RPMI8226 (cell line): ENCODE results near the gene TMEM40.
"Not testable (repeated sequence)": the region's sequence is repeated elsewhere in the genome, so short reads cannot be mapped to it uniquely, and the experiment has no call there.

Experiments used
- DNase-seq: peaks from one replicate; pipeline ENCODE4 v3.0.0-alpha.2; 2015

The TMEM40 gene

DNA sequence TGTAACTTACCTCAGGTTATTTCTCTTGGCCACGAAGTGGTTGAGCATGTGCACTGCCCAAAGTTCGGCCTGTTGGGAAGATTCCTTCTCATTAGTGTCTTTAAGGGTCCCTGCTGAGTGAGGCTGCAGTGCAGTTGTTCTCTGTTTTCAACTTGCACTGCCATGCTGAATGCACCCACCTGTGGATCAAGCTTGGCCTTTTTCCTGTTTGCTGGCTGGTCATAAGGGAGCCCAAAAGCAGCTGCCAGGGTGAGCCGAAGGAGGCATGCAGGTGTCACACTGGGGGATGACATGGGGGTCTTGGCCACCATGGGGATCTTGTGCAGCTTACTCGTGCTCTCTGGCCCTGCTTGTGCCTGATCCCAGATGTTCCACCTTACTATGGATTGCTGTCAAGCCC lies 49.0 kb downstream of the TMEM40 start:
- DNase-seq, result no peak

DNA sequence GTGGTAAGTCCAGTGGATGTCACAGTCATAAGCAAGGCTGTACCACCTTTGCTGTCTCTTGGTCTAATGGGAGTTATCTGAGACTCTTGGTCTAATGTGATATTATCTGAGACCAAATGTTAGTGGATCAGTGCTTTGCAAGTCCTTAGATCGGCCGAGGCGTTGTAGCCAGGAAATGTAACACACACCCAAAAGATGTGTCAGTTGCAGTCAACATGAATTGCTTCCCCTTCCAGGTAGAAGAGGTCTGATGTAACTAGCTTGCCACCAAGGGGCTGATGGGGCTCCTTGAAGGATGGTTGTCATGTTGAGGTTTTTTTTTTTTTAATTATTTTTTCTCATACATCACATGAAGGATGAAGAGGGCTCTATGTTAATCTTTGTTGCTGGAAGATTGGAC lies 49.7 kb downstream of the TMEM40 start:
- DNase-seq, result no peak

DNA sequence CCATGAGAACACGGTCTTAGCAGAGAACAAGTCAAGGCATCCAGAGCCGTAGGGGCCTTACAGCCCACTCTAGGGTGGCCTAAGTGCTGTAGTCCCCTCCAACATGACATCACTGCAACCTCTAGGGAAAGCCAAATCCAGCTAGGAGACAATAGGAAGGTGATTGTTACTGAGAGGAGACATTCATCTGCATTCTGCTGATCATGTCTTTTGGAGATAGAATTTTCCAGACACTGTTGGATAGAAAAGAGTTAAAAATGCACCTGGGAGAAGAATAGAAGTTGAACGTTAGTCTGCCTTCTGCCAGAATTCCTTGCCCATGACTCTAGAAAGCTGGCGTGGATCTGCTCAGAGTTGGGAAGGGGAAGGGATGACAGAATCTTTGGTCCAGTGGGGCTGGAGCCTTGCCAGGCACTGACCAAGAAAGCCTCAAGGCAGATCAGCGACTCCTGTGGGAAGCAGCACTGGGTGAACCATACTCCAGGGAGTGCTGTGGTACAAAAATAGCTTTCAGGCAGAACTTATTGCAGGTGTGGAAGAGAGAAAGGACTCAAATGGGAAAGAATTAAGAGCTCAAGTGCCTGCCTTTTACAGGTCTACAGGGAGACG lies 50.4 kb downstream of the TMEM40 start:
- DNase-seq, result no peak

DNA sequence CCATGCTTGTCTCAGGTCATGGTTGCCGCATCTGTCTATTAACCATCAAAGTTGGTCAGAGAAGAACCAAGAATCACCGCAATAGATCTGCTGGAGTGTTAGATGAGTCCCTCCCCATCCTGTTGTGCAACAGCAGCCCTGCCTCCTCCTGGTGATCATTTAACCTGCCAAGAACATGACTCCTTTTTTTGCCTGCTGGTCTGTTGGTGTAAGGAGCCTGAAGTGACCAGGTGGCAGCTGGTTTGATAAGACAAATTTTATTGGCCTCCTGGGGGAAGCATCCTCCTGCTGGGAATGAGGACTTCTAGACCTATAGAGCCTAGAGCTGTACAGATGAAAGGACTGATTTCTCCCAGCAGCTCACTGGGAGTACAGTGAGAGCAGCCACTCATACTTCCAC lies 51.6 kb downstream of the TMEM40 start:
- DNase-seq, result no peak

DNA sequence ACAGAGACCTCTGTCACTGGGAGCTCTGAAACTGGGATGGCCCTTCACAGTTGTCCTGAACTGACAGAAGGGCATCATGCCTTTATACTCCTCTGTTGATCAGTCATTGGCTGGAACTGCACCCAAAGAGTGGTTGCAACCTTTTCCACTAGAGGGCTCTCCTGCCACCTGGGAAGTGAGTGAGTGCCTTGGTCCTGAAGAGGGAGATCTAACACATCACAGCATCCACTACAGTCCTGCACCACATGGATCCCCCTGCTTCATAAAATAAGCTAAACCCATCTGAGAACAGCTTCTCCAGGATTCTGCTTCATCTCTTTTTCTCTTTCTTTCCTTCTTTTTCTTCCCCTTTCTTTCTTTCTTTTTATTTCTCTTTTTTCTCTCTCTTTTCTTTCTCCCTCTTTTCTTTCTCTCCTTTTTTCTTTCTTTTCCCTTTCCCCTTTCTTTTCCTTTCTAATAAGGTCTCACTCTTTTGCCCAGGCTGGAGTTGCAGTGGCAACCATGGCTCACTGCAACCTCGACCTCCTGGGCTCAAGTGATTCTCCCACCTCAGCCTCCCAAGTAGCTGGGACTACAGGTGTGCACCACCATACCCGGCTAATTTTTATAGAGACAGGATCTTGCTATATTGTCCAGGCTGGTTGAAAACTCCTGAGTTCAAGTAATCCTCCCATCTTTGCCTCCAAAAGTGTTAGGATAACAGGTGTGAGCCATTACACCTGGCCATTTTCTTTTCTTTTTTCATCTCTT lies 52.4 kb downstream of the TMEM40 start:
- DNase-seq, result peak; percentile 82

DNA sequence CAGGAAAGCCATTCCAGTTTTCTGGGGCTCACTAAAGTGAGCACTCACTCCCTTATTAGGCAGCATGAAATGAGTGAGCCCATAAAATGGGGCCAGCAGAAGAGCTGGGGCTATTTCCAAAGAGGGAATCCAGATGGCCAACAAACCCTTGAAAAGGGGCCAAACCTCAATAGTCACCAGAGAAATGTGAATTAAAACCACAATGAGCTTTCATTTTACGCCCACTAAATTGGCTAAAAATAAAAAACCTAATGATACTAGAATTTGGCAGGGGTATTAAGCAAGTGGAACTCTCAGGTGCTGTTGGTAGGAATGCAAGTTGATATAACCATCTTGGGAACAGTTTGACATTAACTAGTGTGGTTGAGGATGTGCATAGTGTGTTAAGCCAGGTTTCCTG lies 53.1 kb downstream of the TMEM40 start:
- peak; percentile 50 for DNase-seq

DNA sequence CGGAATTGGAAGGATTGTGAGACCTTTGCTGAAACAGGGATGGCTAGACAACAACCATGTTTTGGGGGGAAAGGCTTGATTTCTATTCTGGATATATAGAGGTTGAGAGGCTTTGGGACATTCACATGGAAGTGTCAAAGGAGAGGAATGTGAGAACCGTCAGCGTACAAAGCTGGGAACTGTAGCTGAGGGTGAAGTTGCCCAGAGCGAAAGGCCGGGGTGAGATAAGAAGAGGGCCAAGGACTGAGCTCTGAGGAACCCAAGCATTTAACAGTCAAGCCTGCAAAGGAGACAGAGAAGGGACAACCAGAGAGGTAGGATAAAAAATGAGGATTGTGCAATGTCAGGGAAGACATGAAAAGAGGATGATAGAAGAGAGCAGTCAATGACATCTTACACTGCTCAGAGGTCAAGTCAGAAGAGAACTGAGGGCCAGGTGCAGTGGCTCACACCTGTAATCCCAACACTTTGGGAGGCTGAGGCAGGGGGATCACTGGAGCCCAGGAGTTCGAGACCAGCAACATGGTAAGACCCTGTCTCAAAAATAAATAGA lies 53.6 kb downstream of the TMEM40 start:
- DNase-seq, result no peak

DNA sequence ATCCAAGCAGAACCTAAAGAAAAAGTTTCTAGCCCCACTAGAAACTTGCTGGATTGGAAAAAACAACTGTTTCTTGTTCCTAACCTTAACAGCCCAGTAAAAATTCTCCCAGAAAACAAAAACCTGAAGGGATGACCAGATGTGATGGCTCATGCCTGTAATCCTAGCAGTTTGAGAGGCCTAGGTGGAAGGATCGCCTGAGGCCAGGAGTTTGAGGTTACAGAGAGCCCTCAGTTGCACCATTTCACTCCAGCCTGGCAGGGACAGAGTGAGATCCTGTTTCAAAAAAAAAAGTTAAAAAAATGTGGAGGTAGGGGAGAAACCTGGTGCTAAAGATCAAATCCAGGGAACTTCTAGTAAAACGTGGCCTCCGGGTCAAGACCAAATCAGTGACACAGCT lies 56.6 kb downstream of the TMEM40 start:
- no peak for DNase-seq

DNA sequence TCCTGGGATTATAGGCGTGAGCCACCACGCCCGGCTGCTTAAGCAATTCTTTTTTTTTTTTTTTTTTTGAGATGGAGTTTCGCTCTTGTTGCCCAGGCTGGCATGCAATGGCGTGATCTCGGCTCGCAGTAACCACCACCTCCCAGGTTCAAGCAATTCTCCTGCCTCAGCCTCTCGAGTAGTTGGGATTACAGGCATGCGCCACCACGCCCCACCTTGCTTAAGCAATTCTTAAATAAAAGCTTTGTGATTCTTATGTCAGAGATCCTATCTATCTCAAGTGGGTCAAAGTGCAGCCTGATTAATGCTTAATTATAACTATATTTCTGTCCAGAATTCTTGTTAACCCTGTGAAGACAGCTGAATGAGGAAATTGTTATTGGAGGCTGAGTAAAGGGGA lies 57.5 kb downstream of the TMEM40 start:
- not testable (repeated sequence) for DNase-seq

DNA sequence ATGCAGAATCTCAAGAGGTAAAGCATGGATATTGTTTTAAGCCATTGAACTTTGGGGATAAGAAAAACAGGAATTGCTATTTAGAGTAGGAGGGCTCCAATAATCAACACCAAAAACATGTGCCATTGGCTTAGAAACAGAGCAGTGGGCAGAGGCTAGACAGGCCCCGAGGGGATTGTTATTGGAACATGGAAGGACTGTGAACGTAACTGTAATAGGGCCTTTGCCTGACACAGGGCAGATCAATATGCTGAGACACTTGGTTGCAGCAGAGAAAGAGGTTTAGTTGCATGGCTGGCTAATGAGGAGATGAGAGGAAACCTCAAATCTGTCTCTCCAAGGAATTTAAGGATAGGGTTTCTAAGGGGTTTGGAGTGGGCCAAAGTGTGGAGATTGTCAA lies 58.3 kb downstream of the TMEM40 start:
- no peak for DNase-seq

DNA sequence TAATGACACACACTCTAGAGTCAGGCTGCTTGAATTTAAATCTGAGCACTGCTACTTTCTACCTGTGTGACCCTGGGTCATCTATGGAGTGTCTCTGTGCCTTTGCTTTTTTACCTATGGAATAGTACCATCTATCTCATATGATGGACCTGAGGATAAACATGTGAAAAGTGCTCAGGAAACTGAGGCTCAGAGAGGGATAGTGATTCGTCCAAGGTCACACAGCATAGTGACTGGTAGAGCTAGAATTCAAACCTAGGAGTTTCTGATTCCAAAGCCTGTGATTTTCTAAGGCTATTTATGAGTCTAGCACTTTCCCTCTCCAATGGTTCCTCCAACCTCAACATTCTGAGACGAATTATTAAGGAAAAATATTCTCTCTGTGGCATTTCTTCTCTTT lies 63.1 kb downstream of the TMEM40 start:
- no peak for DNase-seq

DNA sequence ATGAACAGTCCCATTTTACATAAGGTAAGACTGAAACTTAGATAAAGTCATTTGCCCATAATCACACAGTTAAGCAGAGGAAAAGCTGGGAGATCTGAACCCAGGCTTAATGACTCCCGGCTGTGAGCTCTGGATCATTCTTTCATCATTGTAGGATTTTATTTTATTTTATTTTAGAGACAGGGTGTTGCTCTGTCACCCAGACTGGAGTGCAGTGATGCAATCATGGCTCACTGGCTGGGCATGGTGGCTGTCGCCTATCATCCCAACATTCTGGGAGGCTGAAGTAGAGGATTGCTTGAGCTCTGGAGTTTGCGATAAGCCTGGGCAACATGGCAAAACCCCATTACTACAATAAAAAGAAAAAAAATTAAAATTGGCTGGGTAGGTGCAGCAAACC lies 63.9 kb downstream of the TMEM40 start:
- DNase-seq, result no peak

DNA sequence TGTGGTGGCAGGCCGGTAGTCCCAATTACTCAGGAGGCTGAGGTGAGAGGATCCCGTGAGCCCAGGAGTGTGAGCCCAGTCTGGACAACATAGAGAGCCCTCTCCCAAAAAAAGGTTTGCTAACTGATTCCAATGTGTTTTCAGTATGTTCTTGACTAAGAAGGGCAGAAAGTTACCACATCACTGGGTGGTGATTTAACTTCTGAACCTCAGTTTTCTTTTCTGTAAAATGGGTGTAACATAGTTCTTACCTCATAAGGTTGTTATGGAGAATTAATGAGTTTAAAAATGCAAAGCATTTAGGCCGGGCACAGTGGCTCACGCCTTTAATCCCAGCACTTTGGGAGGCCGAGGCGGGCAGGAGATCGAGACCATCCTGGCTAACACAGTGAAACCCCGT lies 66.6 kb downstream of the TMEM40 start:
- no peak for DNase-seq

DNA sequence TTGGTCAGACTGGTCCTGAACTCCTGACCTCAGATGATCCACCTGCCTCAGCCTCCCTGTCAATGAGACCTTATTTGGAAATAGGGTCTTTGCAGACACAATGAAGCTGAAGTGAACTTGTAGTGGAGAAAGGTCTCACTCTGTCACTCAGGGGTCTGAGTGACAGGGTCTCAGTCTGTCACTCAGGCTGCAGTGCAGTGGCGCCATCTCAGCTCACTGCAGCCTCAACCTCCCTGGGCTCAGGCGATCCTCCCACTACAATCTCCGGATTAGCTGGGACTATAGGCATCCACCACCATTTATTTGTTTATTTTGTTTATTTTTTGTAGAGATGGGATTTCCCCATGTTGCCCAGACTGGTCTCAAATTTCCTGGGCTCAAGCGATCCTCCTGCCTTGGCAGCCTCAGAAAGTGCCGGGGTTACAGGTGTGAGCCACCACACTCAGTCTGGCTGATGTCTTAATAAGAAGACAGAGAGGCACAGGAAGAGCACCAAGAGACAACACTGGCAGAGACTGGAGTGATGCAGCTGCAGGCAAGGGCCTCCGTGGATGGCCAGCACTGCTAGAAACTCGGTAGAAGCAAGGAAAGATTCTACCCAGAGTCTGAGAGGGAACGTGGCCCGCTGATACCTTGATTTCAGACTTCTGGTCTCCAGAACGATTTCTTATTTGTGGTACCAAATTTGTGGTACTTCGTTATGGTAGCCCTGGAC lies 68.9 kb downstream of the TMEM40 start:
- no peak for DNase-seq

DNA sequence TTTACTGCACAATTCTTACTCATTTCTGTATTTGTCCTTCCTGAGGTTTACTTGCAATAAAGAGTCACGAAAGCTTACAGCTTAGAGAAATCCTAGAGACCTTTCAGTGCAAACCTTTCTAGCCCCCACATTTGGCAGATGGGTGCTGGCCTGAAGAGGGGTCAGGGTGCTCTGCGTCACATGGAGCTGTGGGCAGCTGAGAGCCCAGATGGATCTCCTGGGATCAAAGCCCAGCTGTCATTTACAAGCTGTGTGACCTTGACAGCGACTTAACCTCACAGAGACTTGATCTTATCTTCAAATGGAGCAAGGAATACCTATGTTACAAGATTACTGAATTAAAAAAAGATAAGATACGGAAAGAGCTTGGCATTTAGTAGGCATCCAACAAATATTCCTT lies 71.1 kb downstream of the TMEM40 start:
- no peak for DNase-seq

DNA sequence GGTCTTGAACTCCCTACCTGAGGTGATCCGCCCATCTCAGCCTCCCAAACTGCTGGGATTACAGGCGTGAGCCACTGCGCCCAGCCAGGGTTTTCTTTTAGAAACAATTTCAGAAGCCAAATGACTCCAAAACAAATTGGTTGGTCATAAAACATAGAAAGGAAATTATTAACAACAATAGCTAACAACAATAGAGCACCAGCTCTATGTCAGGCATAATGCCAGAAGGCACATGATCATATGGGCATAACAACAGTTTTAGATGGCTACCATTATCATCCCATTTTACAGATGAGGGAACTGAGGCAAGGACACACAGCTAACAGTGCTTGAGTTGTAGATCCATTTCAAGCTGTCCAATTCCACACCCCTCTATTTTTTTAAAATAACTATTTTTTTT lies 73.0 kb downstream of the TMEM40 start:
- no peak for DNase-seq
